ENCODE results near the gene PIK3R6. TPM values are rescaled to one million over a fixed set of nuclear protein-coding genes. Genes with fewer than 3 reads are reported as not detected.

PIK3R6 gene
- total and polyA plus RNA-seq, 10 of the 15 experiments (the other 5 are each of a cell fraction or from before 2014, with no cell fraction given), result 6.7 to 146 (median 68.2) TPM

DNA sequence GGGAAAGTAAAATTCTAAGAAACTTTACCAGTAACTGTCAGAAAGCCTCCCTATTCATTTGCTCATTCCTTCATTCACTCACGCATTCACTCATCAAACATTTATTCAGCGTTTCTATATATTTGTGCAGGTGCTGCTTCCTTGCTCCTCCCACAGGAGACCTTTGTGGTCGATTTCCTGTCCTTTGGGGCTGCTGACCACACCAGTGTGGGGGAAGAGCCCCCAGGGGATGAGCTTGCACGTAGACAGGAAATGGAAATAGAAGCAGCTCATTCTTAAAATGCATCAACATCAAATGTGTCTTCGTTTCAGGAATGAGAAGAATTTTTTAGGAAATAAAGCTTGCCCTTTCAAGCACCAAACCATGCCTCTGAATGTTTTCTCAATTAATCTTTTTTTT lies 9.6 kb downstream of the PIK3R6 start:
- Histone ChIP-seq H3K79me2 (ENCODE audit: control insufficient read depth, insufficient read depth, low read length) (peaks cover 75% of the 10 kb centered on the region), H3K4me1 (ENCODE audit: control insufficient read depth, insufficient read depth, low read length) (peaks cover 60% of the 10 kb centered on the region), H3K9me3 (replicated peaks; ENCODE audit: control insufficient read depth, insufficient read depth, low read length) (no peaks in the 10 kb centered on the region; the same call in 2 of the 3 replicates), H2AFZ (ENCODE audit: control insufficient read depth, low read depth, low read length) (no peak overlapping the region), H3K9ac (ENCODE audit: control insufficient read depth, insufficient read depth, low read length) (peak overlapping the region; percentile 78), H3K27me3 (replicated peaks in 1 of 2; ENCODE audit: control insufficient read depth in 2 of 2, insufficient read depth in 2 of 2, low read length in 1 of 2) (no peaks in the 10 kb centered on the region), H3K4me3 (peak overlapping the region; percentile 57; the same call in 1 of the 2 replicates), H3K4me2 (ENCODE audit: control insufficient read depth, insufficient read depth) (peak overlapping the region; percentile 61), H3K36me3 (ENCODE audit: control insufficient read depth in 2 of 2, insufficient read depth in 2 of 2, low read length in 1 of 2) (peaks cover 4 to 17% of the 10 kb centered on the region in 2 experiments; a peak in 3 of 4 replicates), H4K20me1 (ENCODE audit: control insufficient read depth, insufficient read depth) (no peaks in the 10 kb centered on the region), H3K27ac (ENCODE audit: control insufficient read depth, insufficient read depth) (peak overlapping the region; percentile 99)
- peak; percentile 40 for ATAC-seq
- peak; percentile 95 for DNase-seq (ENCODE audit: low read depth, low spot score)
- in situ Hi-C loops (cut with MboI) (loop anchor here (5.0 kb wide), 1 partner anchor 99 kb away; no protein-coding TSS in a partner anchor), intact Hi-C loops (cut with micrococcal nuclease; ENCODE audit: unreplicated experiment) (loop anchor here (1.0 to 5.0 kb wide), 4 partner anchors 9 to 99 kb away; partner anchors contain the start of gene PIK3R6)
- SMC1A ChIA-PET (ENCODE audit: uncharacterized antibody, unreplicated experiment), result interaction anchor here (0.7 to 5.1 kb wide), 12 partner anchors 7 to 324 kb away, joined by 3 to 64 read pairs (median 6); partner anchors contain the start of gene PIK3R6
- no TSS peak for BruUV-seq (replicated peaks)
- RAD21 ChIA-PET (ENCODE audit: unreplicated experiment), result interaction anchor here (0.6 to 4.6 kb wide), 18 partner anchors 9 to 422 kb away, joined by 3 to 92 read pairs (median 6); partner anchors contain the start of genes NDEL1 and PIK3R6
- FAIRE-seq, result no peak
- POLR2A ChIA-PET, result interaction anchor here (0.6 to 6.2 kb wide), 19 partner anchors 8 to 432 kb away, joined by 3 to 74 read pairs (median 7); partner anchors contain the start of gene PIK3R6
- WGBS (ENCODE audit: insufficient coverage, insufficient replicate concordance, low lambda C conversion rate, missing lambda C conversion rate), result 1% methylated on average over 5 of the region's 5 CpGs
- CTCF ChIA-PET, result interaction anchor here (0.6 to 3.5 kb wide), 18 partner anchors 8 to 1937 kb away, joined by 3 to 28 read pairs (median 4); partner anchors contain the start of gene PIK3R6
- TF ChIP-seq HDGF (IDR thresholded peaks at IDR 0.05) (no peak), BACH1 (IDR thresholded peaks at IDR 0.05; ENCODE audit: borderline replicate concordance) (peak; percentile 80), SREBF2 (IDR thresholded peaks at IDR 0.05; ENCODE audit: low read length) (no peak), MEF2A (IDR thresholded peaks at IDR 0.05; ENCODE audit: insufficient read depth, low read depth, low read length) (peak; percentile 90), SMC3 (IDR thresholded peaks at IDR 0.05; ENCODE audit: borderline replicate concordance, low read length) (no peak), NFIC (IDR thresholded peaks at IDR 0.05; ENCODE audit: low read depth, low read length) (peak; percentile 98), EED (IDR thresholded peaks at IDR 0.05; ENCODE audit: low read depth) (peak; percentile 100), NR2C1 (IDR thresholded peaks at IDR 0.05) (no peak), NFYB (IDR thresholded peaks at IDR 0.05; ENCODE audit: insufficient read depth, low read depth, low read length) (no peak), TARDBP (IDR thresholded peaks at IDR 0.05; ENCODE audit: borderline replicate concordance) (no peak), MTA3 (IDR thresholded peaks at IDR 0.05; ENCODE audit: borderline replicate concordance, low read length) (peak; percentile 90), EP300 (IDR thresholded peaks at IDR 0.05; ENCODE audit: borderline replicate concordance in 1 of 2, control insufficient read depth in 1 of 2, low read depth in 2 of 2, low read length in 2 of 2) (peak; percentile 98 to 99), PAX8 (IDR thresholded peaks at IDR 0.05) (no peak)
- TF ChIP-seq, protein P1, sequence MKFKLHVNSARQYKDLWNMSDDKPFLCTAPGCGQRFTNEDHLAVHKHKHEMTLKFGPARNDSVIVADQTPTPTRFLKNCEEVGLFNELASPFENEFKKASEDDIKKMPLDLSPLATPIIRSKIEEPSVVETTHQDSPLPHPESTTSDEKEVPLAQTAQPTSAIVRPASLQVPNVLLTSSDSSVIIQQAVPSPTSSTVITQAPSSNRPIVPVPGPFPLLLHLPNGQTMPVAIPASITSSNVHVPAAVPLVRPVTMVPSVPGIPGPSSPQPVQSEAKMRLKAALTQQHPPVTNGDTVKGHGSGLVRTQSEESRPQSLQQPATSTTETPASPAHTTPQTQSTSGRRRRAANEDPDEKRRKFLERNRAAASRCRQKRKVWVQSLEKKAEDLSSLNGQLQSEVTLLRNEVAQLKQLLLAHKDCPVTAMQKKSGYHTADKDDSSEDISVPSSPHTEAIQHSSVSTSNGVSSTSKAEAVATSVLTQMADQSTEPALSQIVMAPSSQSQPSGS (IDR thresholded peaks at IDR 0.05; ENCODE audit: low read length), result peak; percentile 95
- TF ChIP-seq, protein P2, sequence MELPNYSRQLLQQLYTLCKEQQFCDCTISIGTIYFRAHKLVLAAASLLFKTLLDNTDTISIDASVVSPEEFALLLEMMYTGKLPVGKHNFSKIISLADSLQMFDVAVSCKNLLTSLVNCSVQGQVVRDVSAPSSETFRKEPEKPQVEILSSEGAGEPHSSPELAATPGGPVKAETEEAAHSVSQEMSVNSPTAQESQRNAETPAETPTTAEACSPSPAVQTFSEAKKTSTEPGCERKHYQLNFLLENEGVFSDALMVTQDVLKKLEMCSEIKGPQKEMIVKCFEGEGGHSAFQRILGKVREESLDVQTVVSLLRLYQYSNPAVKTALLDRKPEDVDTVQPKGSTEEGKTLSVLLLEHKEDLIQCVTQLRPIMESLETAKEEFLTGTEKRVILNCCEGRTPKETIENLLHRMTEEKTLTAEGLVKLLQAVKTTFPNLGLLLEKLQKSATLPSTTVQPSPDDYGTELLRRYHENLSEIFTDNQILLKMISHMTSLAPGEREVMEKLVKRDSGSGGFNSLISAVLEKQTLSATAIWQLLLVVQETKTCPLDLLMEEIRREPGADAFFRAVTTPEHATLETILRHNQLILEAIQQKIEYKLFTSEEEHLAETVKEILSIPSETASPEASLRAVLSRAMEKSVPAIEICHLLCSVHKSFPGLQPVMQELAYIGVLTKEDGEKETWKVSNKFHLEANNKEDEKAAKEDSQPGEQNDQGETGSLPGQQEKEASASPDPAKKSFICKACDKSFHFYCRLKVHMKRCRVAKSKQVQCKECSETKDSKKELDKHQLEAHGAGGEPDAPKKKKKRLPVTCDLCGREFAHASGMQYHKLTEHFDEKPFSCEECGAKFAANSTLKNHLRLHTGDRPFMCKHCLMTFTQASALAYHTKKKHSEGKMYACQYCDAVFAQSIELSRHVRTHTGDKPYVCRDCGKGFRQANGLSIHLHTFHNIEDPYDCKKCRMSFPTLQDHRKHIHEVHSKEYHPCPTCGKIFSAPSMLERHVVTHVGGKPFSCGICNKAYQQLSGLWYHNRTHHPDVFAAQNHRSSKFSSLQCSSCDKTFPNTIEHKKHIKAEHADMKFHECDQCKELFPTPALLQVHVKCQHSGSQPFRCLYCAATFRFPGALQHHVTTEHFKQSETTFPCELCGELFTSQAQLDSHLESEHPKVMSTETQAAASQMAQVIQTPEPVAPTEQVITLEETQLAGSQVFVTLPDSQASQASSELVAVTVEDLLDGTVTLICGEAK (IDR thresholded peaks at IDR 0.05; ENCODE audit: borderline replicate concordance), result peak; percentile 73
- TF ChIP-seq, protein P3, sequence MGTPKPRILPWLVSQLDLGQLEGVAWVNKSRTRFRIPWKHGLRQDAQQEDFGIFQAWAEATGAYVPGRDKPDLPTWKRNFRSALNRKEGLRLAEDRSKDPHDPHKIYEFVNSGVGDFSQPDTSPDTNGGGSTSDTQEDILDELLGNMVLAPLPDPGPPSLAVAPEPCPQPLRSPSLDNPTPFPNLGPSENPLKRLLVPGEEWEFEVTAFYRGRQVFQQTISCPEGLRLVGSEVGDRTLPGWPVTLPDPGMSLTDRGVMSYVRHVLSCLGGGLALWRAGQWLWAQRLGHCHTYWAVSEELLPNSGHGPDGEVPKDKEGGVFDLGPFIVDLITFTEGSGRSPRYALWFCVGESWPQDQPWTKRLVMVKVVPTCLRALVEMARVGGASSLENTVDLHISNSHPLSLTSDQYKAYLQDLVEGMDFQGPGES (IDR thresholded peaks at IDR 0.05), result no peak
- TF ChIP-seq, protein P4, sequence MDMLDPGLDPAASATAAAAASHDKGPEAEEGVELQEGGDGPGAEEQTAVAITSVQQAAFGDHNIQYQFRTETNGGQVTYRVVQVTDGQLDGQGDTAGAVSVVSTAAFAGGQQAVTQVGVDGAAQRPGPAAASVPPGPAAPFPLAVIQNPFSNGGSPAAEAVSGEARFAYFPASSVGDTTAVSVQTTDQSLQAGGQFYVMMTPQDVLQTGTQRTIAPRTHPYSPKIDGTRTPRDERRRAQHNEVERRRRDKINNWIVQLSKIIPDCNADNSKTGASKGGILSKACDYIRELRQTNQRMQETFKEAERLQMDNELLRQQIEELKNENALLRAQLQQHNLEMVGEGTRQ (IDR thresholded peaks at IDR 0.05; ENCODE audit: borderline replicate concordance, low read depth, low read length), result no peak

All from GM12878 (cell line).